K562 (cell line): ENCODE measurements around the gene MAS1L. TPM values are rescaled to one million over a fixed set of nuclear protein-coding genes. Genes with fewer than 3 reads are reported as not detected.

Source experiments
- BHLHE40 ChIP-seq: IDR thresholded peaks from 2 replicates; pipeline ENCODE4 v1.6.1; 2011; ENCODE audit warnings: low read length, improper control_type of control experiment
- CBFA2T3 ChIP-seq: fragments of 450-650 bp; IDR thresholded peaks from 2 replicates; pipeline ENCODE4 v1.6.1; 2017
- CSDE1 ChIP-seq, 2 experiments: fragments of 450-650 bp; IDR thresholded peaks; 2 replicates each; pipeline ENCODE4 v1.6.1; 2016; ENCODE audit warnings: mild to moderate bottlenecking in 1 of 2
- EHMT2 ChIP-seq: fragments of 450-650 bp; IDR thresholded peaks from 2 replicates; pipeline ENCODE4 v1.6.1; 2018; ENCODE audit warnings: antibody characterized with exemption
- ELK3 ChIP-seq: fragments of 450-650 bp; formaldehyde crosslinking; IDR thresholded peaks from 2 replicates; pipeline ENCODE4 v1.4.0; 2020; ENCODE audit warnings: mild to moderate bottlenecking
- EP300 ChIP-seq: IDR thresholded peaks from 2 replicates; pipeline ENCODE4 v1.6.1; 2012; ENCODE audit warnings: low read length, improper control_type of control experiment
- HNRNPH1 ChIP-seq: fragments of 200-400 bp; formaldehyde crosslinking; optimal IDR thresholded peaks from 2 replicates; pipeline ENCODE3; 2017; ENCODE audit warnings: low read depth, mild to moderate bottlenecking, low read length, moderate library complexity
- JUND ChIP-seq, 2 experiments: IDR thresholded peaks; 2 replicates in 1 of 2; 3 replicates in 1 of 2; pipeline ENCODE4 v1.6.1; 2011; ENCODE audit warnings: borderline replicate concordance in 2 of 2, low read depth in 2 of 2, low read length in 2 of 2, improper control_type of control experiment in 1 of 2, missing biosample characterization in 1 of 2, missing genetic modification characterization in 1 of 2, missing genetic modification reagents in 1 of 2
- KDM5B ChIP-seq: fragments of 200-600 bp; sonication (generic); IDR thresholded peaks from 2 replicates; pipeline ENCODE4 v1.6.1; 2012; ENCODE audit warnings: low read depth, mild to moderate bottlenecking, moderate library complexity, low read length, control low read depth, inconsistent platforms; ENCODE audit not compliant: insufficient replicate concordance
- NFE2 ChIP-seq: IDR thresholded peaks from 2 replicates; pipeline ENCODE4 v1.6.1; 2014; ENCODE audit warnings: antibody characterized with exemption, low read depth
- NKRF ChIP-seq: fragments of 450-650 bp; IDR thresholded peaks from 2 replicates; pipeline ENCODE4 v1.6.1; 2016; ENCODE audit warnings: borderline replicate concordance
- NR2F6 ChIP-seq: fragments of 450-650 bp; formaldehyde crosslinking; IDR thresholded peaks from 2 replicates; pipeline ENCODE4 v1.4.0; 2020; ENCODE audit warnings: mild to moderate bottlenecking
- PBX2 ChIP-seq, 2 experiments: IDR thresholded peaks in 1 of 2; conservative IDR thresholded peaks in 1 of 2; 2 replicates each; pipeline ENCODE4 v1.6.1; 2016; ENCODE audit warnings: low read depth in 2 of 2, mild to moderate bottlenecking in 1 of 2, missing compliant biosample characterization in 1 of 2, missing genetic modification characterization in 1 of 2, moderate library complexity in 1 of 2
- PHTF2 ChIP-seq: fragments of 250-450 bp; sonication (Bioruptor Pico); IDR thresholded peaks from 2 replicates; pipeline ENCODE4 v1.5.0; 2021; ENCODE audit warnings: mild to moderate bottlenecking
- PURB ChIP-seq: sonication (generic); formaldehyde crosslinking; IDR thresholded peaks from 2 replicates; pipeline ENCODE4 v1.9.0; 2021; ENCODE audit warnings: low read depth, mild to moderate bottlenecking, missing genetic modification reagents
- SPI1 ChIP-seq: IDR thresholded peaks from 2 replicates; pipeline ENCODE4 v1.6.1; 2011; ENCODE audit warnings: low read depth, low read length, control low read depth, borderline replicate concordance
- THAP12 ChIP-seq: fragments of 250-450 bp; sonication (Bioruptor Pico); IDR thresholded peaks from 2 replicates; pipeline ENCODE4 v1.9.0; 2021; ENCODE audit warnings: mild to moderate bottlenecking, inconsistent platforms
- ZKSCAN1 ChIP-seq: fragments of 150-350 bp; IDR thresholded peaks from 2 replicates; pipeline ENCODE4 v1.6.1; 2016; ENCODE audit warnings: low read depth, low read length
- ZKSCAN3 ChIP-seq: fragments of 250-450 bp; sonication (Bioruptor Pico); IDR thresholded peaks from 2 replicates; pipeline ENCODE4 v1.4.0; 2020
- ZNF124 ChIP-seq: sonication (generic); formaldehyde crosslinking; IDR thresholded peaks from 2 replicates; pipeline ENCODE4 v1.8.1; 2022; ENCODE audit warnings: missing genetic modification reagents
- ZNF274 ChIP-seq: IDR thresholded peaks from 2 replicates; pipeline ENCODE4 v1.6.1; 2011; ENCODE audit warnings: low read depth, mild to moderate bottlenecking, low read length, moderate library complexity, borderline replicate concordance
- ZNF561 ChIP-seq: fragments of 450-650 bp; formaldehyde crosslinking; conservative IDR thresholded peaks from 2 replicates; pipeline ENCODE4 v1.4.0; 2020; ENCODE audit warnings: mild to moderate bottlenecking, moderate library complexity
- ZNF717 ChIP-seq: fragments of 250-450 bp; sonication (Bioruptor Pico); IDR thresholded peaks from 2 replicates; pipeline ENCODE4 v1.5.0; 2021
- polyA plus RNA-seq, 8 experiments: library from polyadenylated mRNA; depleted of rRNA in 4 of 8; stranded (reverse) in 5 of 8; unstranded in 3 of 8; fragments of >200 nt; fragmentation: Nextera tagmentation in 2 of 8; fragmentation: Illumina TruSeq in 1 of 8; extraction: Ambion mirVana in 2 of 8; extraction: Trizol in 1 of 8; gene quantifications; 2 replicates each; pipeline versions ENCODE4 v1.2.1 to v1.2.3, GENCODE V29; 2011 to 2014; ENCODE audit warnings: inconsistent platforms in 1 of 8, missing spikeins in 1 of 8
- total RNA-seq, 7 experiments: library from RNA; depleted of rRNA in 6 of 7; stranded (reverse); fragments of >200 nt in 6 of 7; fragmentation: Illumina TruSeq in 2 of 7; extraction: Trizol in 2 of 7; gene quantifications; 2 replicates each; pipeline versions ENCODE4 v1.2.1 to v1.2.3, GENCODE V29; 2011 to 2021; ENCODE audit warnings: low replicate concordance in 1 of 7

Gene MAS1L
- total and polyA plus RNA-seq, 9 of the 15 experiments (the other 6 are each of a cell fraction or from before 2014, with no cell fraction given), result not detected

- TF ChIP-seq PBX2 (CRISPR knock-in tag; IDR thresholded peaks at IDR 0.05; ENCODE audit: low read depth) (no peak), PBX2 (tag; conservative IDR thresholded peaks at IDR 0.05; ENCODE audit: low read depth) (no peak), JUND (IDR thresholded peaks at IDR 0.05; ENCODE audit: borderline replicate concordance, low read depth, low read length) (peak; percentile 64), JUND (tag; IDR thresholded peaks at IDR 0.05; ENCODE audit: borderline replicate concordance, low read depth, low read length) (peak; percentile 51; the same call in 1 of the 3 replicates), ZNF274 (no peak), PHTF2 (CRISPR knock-in tag) (no peak), KDM5B (no peak), CBFA2T3 (peak; percentile 65), CSDE1 (IDR thresholded peaks at IDR 0.05) (no peak), HNRNPH1 (no peak), ZNF717 (no peak), ZNF561 (CRISPR knock-in tag) (no peak), NR2F6 (CRISPR knock-in tag) (no peak), THAP12 (CRISPR knock-in tag) (no peak), NKRF (no peak), PURB (no peak), ZKSCAN1 (no peak), ZKSCAN3 (CRISPR knock-in tag) (no peak), NFE2 (peak; percentile 16; the same call in 1 of the 2 replicates), ZNF124 (CRISPR knock-in tag) (no peak), SPI1 (peak; percentile 55), BHLHE40 (peak; percentile 90), ELK3 (CRISPR knock-in tag) (no peak), EHMT2 (no peak), EP300 (peak; percentile 70; the same call in 1 of the 2 replicates)
Observed at GRCh38 chr6:29490552-29490951, 2.8 kb upstream of the MAS1L start (continued).
